K562 (cell line): ENCODE data around the gene ACBD6. TPM values are rescaled to one million over a fixed set of nuclear protein-coding genes. Genes with fewer than 3 reads are reported as not detected.
A peak's percentile ranks its signal among the peaks of the same experiment; 100 is the strongest.

Source experiments
- ATAC-seq: fragments of 200-7000 bp; cut with Tn5 transposase; 3 replicates; pipeline ENCODE4 v1.9.1; 2020; ENCODE audit warnings: moderate library complexity
- BruUV-seq: library from RNA; stranded (reverse); fragments of 400-500 nt; replicated peaks from 2 replicates; lab custom pipeline; 2021; lab: Mats Ljungman, UMichigan
- CTCF ChIA-PET: fragments of 300-600 bp; formaldehyde crosslinking; extraction: SDS; loops from one replicate; lab custom pipeline; 2021; ENCODE audit warnings: low intra/inter-chr PET ratio; lab: Yijun Ruan, JAX
- POLR2A ChIA-PET: fragments of 300-600, 350-650 bp; sonication (Branson Sonifier 250); formaldehyde crosslinking; extraction: SDS; loops from one replicate; lab custom pipeline; 2021; ENCODE audit warnings: antibody characterized with exemption, inconsistent platforms; lab: Yijun Ruan, JAX
- DNase-seq, 4 experiments: peaks; one replicate each; pipeline versions ENCODE4 v3.0.0 to v3.0.0-alpha.2; 2011 to 2018; ENCODE audit warnings: low spot score in 3 of 4, mixed read lengths in 3 of 4; ENCODE audit errors: extremely low read depth in 1 of 4
- FAIRE-seq: peaks from 2 replicates; lab custom pipeline; 2011; peaks lifted over from hg19 to GRCh38; lab: Jason Lieb, UNC
- H2AFZ ChIP-seq: 2 replicates; pipeline ENCODE4 v1.6.0; 2011; ENCODE audit warnings: low read depth, low read length, control low read depth, inconsistent platforms
- H3K27ac ChIP-seq: fragments of 200-600 bp; 3 replicates; pipeline ENCODE4 v1.8.0; 2011; ENCODE audit warnings: low read depth, mild to moderate bottlenecking, control low read depth, inconsistent platforms, low read length, moderate library complexity, mixed read lengths; ENCODE audit errors: extremely low read depth
- H3K27me3 ChIP-seq, 2 experiments: fragments of 300-600 bp in 1 of 2; 2 replicates in 1 of 2; 3 replicates in 1 of 2; pipeline versions ENCODE4 v1.6.0 to v1.8.0; 2011; ENCODE audit warnings: inconsistent platforms in 2 of 2, low read length in 2 of 2, mild to moderate bottlenecking in 1 of 2, mixed read lengths in 1 of 2, moderate library complexity in 1 of 2; ENCODE audit not compliant: control insufficient read depth in 2 of 2, insufficient read depth in 2 of 2
- H3K36me3 ChIP-seq: fragments of 300-600 bp; 3 replicates; pipeline ENCODE4 v1.8.0; 2011; ENCODE audit warnings: mild to moderate bottlenecking, low read length, inconsistent platforms; ENCODE audit not compliant: control insufficient read depth, insufficient read depth
- H3K4me1 ChIP-seq, 2 experiments: fragments of 200-600 bp in 1 of 2; replicated peaks in 1 of 2; 2 replicates in 1 of 2; 3 replicates in 1 of 2; pipeline versions ENCODE4 v1.5.1 to v1.8.0; 2011; ENCODE audit warnings: inconsistent platforms in 2 of 2, low read length in 2 of 2, mild to moderate bottlenecking in 1 of 2, mixed read lengths in 1 of 2, moderate library complexity in 1 of 2; ENCODE audit not compliant: control insufficient read depth in 2 of 2, insufficient read depth in 2 of 2
- H3K4me2 ChIP-seq: 2 replicates; pipeline ENCODE4 v1.6.1; 2011; ENCODE audit warnings: low read length, control low read depth, inconsistent platforms, mixed read lengths; ENCODE audit not compliant: insufficient read depth
- H3K4me3 ChIP-seq: fragments of 200-600 bp; sonication (generic), shearing (Covaris generic); 2 replicates; pipeline ENCODE4 v1.5.1; 2016; ENCODE audit warnings: control low read depth, inconsistent platforms
- H3K79me2 ChIP-seq: fragments of 200-600 bp; 3 replicates; pipeline ENCODE4 v1.8.0; 2011; ENCODE audit warnings: low read length, inconsistent platforms; ENCODE audit not compliant: control insufficient read depth, insufficient read depth
- H3K9ac ChIP-seq, 2 experiments: 2 replicates each; pipeline versions ENCODE4 v1.6.0 to v1.6.1; 2011; ENCODE audit warnings: low read depth in 2 of 2, low read length in 2 of 2, control low read depth in 1 of 2, inconsistent platforms in 1 of 2, mild to moderate bottlenecking in 1 of 2, mixed read lengths in 1 of 2; ENCODE audit not compliant: insufficient read depth in 1 of 2
- H3K9me1 ChIP-seq: one replicate; pipeline ENCODE4 v1.6.0; 2011; ENCODE audit warnings: inconsistent platforms, mild to moderate bottlenecking, low read length, moderate library complexity; ENCODE audit not compliant: control insufficient read depth, insufficient read depth
- H3K9me3 ChIP-seq: replicated peaks from 2 replicates; pipeline ENCODE4 v1.5.1; 2011; ENCODE audit warnings: low read depth, low read length, inconsistent platforms; ENCODE audit not compliant: control insufficient read depth, insufficient read depth
- H4K20me1 ChIP-seq: replicated peaks from 2 replicates; pipeline ENCODE4 v1.6.1; 2011; ENCODE audit warnings: low read length, inconsistent platforms, mixed read lengths; ENCODE audit not compliant: control insufficient read depth, insufficient read depth
- MEIS2 ChIP-seq: fragments of 450-650 bp; IDR thresholded peaks from 2 replicates; pipeline ENCODE4 v1.6.1; 2014; ENCODE audit warnings: mild to moderate bottlenecking; ENCODE audit not compliant: partially characterized antibody
- WGBS: fragments of 100-300 bp; shearing (Covaris generic); methylation state at CpG from one replicate; pipeline ENCODE4 v1.1.6; 2016; ENCODE audit warnings: low coverage, mixed read lengths; ENCODE audit not compliant: insufficient coverage; ENCODE audit errors: missing lambda C conversion rate; 5-methylcytosine and 5-hydroxymethylcytosine counted together
- in situ Hi-C: fragments of 300-500 bp; cut with MboI; formaldehyde crosslinking; loops from 4 replicates; pipeline ENCODE4 v1.15.0; 2018; ENCODE audit warnings: inconsistent platforms, mixed read lengths
- intact Hi-C: fragments of 100-400 bp; cut with micrococcal nuclease; formaldehyde crosslinking; loops from 2 replicates; pipeline ENCODE4 v1.14.2; 2022
- polyA plus RNA-seq, 8 experiments: library from polyadenylated mRNA; depleted of rRNA in 4 of 8; stranded (reverse) in 5 of 8; unstranded in 3 of 8; fragments of >200 nt; fragmentation: Nextera tagmentation in 2 of 8; fragmentation: Illumina TruSeq in 1 of 8; extraction: Ambion mirVana in 2 of 8; extraction: Trizol in 1 of 8; gene quantifications; 2 replicates each; pipeline versions ENCODE4 v1.2.1 to v1.2.3, GENCODE V29; 2011 to 2014; ENCODE audit warnings: inconsistent platforms in 1 of 8, missing spikeins in 1 of 8
- total RNA-seq, 7 experiments: library from RNA; depleted of rRNA in 6 of 7; stranded (reverse); fragments of >200 nt in 6 of 7; fragmentation: Illumina TruSeq in 2 of 7; extraction: Trizol in 2 of 7; gene quantifications; 2 replicates each; pipeline versions ENCODE4 v1.2.1 to v1.2.3, GENCODE V29; 2011 to 2021; ENCODE audit warnings: low replicate concordance in 1 of 7
- TF ChIP-seq, protein P1 (sequence below), 2 experiments: IDR thresholded peaks in 1 of 2; conservative IDR thresholded peaks in 1 of 2; 2 replicates each; pipeline ENCODE4 v1.6.1; 2016; ENCODE audit warnings: low read depth in 2 of 2, mild to moderate bottlenecking in 1 of 2, missing compliant biosample characterization in 1 of 2, missing genetic modification characterization in 1 of 2, moderate library complexity in 1 of 2
- TF ChIP-seq, protein P2 (sequence below), 2 experiments: fragments of 450-650 bp; conservative IDR thresholded peaks; 2 replicates each; pipeline ENCODE4 v1.6.1; 2017; ENCODE audit warnings: mild to moderate bottlenecking in 2 of 2, moderate library complexity in 2 of 2

ACBD6 gene
- total and polyA plus RNA-seq, 9 of the 15 experiments (the other 6 are each of a cell fraction or from before 2014, with no cell fraction given), result 16.9 to 107 (median 77.7) TPM

DNA sequence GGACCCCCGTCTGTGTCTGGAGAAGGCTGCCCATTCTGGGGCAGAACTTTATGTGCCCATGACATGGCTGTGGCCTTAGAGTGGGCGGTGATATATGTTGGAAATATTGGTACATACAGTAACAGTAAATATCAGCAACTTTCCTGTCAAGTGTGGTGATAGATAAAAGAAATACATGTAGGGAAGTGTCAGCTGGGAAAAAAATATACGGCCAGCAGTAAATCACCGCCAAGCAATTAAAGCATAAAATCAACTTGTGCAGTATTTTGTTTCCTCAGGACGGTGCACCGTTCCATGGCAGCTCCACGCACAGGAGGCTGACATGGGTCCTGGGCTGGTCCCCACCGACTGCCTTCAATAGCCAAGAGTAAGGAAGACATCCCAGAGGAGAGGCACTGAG is 244.9 kb downstream of the ACBD6 start:
- no TSS peak for BruUV-seq
- Histone ChIP-seq H3K4me2 (no peak overlapping the region), H3K9me1 (no peaks in the 10 kb centered on the region), H3K4me1 (peaks cover 0 to 35% of the 10 kb centered on the region in 2 experiments; a peak in 2 of 5 replicates), H3K27me3 (peaks cover 47 to 75% of the 10 kb centered on the region in 2 experiments; a peak in 4 of 5 replicates), H3K79me2 (no peaks in the 10 kb centered on the region), H3K9me3 (no peaks in the 10 kb centered on the region), H3K27ac (no peak overlapping the region), H3K36me3 (no peaks in the 10 kb centered on the region), H3K4me3 (no peak overlapping the region), H4K20me1 (no peaks in the 10 kb centered on the region; the same call in 1 of the 2 replicates), H2AFZ (no peak overlapping the region), H3K9ac (no peak overlapping the region)
- TF ChIP-seq, protein P1, sequence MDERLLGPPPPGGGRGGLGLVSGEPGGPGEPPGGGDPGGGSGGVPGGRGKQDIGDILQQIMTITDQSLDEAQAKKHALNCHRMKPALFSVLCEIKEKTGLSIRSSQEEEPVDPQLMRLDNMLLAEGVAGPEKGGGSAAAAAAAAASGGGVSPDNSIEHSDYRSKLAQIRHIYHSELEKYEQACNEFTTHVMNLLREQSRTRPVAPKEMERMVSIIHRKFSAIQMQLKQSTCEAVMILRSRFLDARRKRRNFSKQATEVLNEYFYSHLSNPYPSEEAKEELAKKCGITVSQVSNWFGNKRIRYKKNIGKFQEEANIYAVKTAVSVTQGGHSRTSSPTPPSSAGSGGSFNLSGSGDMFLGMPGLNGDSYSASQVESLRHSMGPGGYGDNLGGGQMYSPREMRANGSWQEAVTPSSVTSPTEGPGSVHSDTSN (CRISPR knock-in tag; IDR thresholded peaks at IDR 0.05; ENCODE audit: low read depth), result no peak
- TF ChIP-seq, protein P1 (tag; conservative IDR thresholded peaks at IDR 0.05; ENCODE audit: low read depth), result peak; percentile 80
- TF ChIP-seq, protein P2, sequence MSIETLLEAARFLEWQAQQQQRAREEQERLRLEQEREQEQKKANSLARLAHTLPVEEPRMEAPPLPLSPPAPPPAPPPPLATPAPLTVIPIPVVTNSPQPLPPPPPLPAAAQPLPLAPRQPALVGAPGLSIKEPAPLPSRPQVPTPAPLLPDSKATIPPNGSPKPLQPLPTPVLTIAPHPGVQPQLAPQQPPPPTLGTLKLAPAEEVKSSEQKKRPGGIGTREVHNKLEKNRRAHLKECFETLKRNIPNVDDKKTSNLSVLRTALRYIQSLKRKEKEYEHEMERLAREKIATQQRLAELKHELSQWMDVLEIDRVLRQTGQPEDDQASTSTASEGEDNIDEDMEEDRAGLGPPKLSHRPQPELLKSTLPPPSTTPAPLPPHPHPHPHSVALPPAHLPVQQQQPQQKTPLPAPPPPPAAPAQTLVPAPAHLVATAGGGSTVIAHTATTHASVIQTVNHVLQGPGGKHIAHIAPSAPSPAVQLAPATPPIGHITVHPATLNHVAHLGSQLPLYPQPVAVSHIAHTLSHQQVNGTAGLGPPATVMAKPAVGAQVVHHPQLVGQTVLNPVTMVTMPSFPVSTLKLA (conservative IDR thresholded peaks at IDR 0.05), result no peak
- TF ChIP-seq MEIS2, result peak; percentile 60
- no peak for ATAC-seq
- no peak for FAIRE-seq
- POLR2A ChIA-PET, result interaction anchor here (0.6 kb wide), 1 partner anchor 26 kb away, joined by 3 read pairs; no protein-coding TSS in a partner anchor
- no peak for DNase-seq
- in situ Hi-C loops (loop anchor here (25.0 kb wide), 1 partner anchor 905 kb away; no protein-coding TSS in a partner anchor), intact Hi-C loops (no loop called here)
- CTCF ChIA-PET, result interaction anchor here (0.6 kb wide), 1 partner anchor 125 kb away, joined by 3 read pairs; no protein-coding TSS in a partner anchor
- 8% methylated on average over 8 of the region's 8 CpGs for WGBS
